ENCODE results near the gene SFMBT1.

- TF ChIP-seq ZNF274 (IDR thresholded peaks at IDR 0.05; ENCODE audit: low read depth, low read length) = no peak
- TF ChIP-seq YY1 (IDR thresholded peaks at IDR 0.05; ENCODE audit: insufficient read depth, insufficient read length) = no peak
- no peak for TF ChIP-seq SUZ12 (IDR thresholded peaks at IDR 0.05; ENCODE audit: extremely low read depth, insufficient read depth, insufficient read length)
Observed at GRCh38 chr3:52882377-52882776, 163.5 kb downstream of the SFMBT1 start.

Data from NT2/D1 (cell line).